SK-N-SH (cell line): Measurements from ENCODE around the gene ENTPD2. TPM values are rescaled to one million over a fixed set of nuclear protein-coding genes. Genes with fewer than 3 reads are reported as not detected.

ENCODE experiments used
- CTCF ChIA-PET: fragments of 300-600, 350-600 bp; formaldehyde crosslinking; extraction: SDS; loops from one replicate; lab custom pipeline; 2021; lab: Yijun Ruan, JAX
- POLR2A ChIA-PET: fragments of 350-600 bp; sonication (Branson Sonifier 250); formaldehyde crosslinking; extraction: SDS; loops from one replicate; lab custom pipeline; 2020; ENCODE audit warnings: antibody characterized with exemption, inconsistent platforms; lab: Yijun Ruan, JAX
- DNase-seq: peaks from one replicate; pipeline ENCODE4 v3.0.0; 2012
- H2AFZ ChIP-seq: fragments of 200-600 bp; sonication (generic); 2 replicates; pipeline ENCODE4 v1.8.1; 2016; ENCODE audit warnings: antibody characterized with exemption, mild to moderate bottlenecking, low read depth
- H3F3A ChIP-seq: fragments of 200-600 bp; sonication (generic); replicated peaks from 2 replicates; pipeline ENCODE3; 2016; ENCODE audit warnings: antibody characterized with exemption, mild to moderate bottlenecking; ENCODE audit not compliant: insufficient read depth
- H3K27ac ChIP-seq, 2 experiments: fragments of 200-500 bp in 1 of 2; fragments of 200-600 bp in 1 of 2; sonication (Bioruptor generic) in 1 of 2; sonication (generic), shearing (Covaris generic) in 1 of 2; 2 replicates each; pipeline versions ENCODE4 v1.5.1 to v1.6.1; 2014 to 2016; ENCODE audit warnings: low read depth in 2 of 2, inconsistent platforms in 1 of 2, low read length in 1 of 2, mild to moderate bottlenecking in 1 of 2, mixed read lengths in 1 of 2
- H3K27me3 ChIP-seq: fragments of 200-600 bp; sonication (generic), shearing (Covaris generic); 2 replicates; pipeline ENCODE4 v1.6.1; 2016; ENCODE audit warnings: mixed run types; ENCODE audit not compliant: insufficient read depth
- H3K36me3 ChIP-seq, 2 experiments: fragments of 200-500 bp in 1 of 2; fragments of 200-600 bp in 1 of 2; sonication (Bioruptor generic) in 1 of 2; sonication (generic) in 1 of 2; replicated peaks in 1 of 2; 2 replicates each; pipeline versions ENCODE3 to v1.5.1; 2014 to 2016; ENCODE audit warnings: low read length in 1 of 2, mild to moderate bottlenecking in 1 of 2; ENCODE audit not compliant: insufficient read depth in 2 of 2, control insufficient read depth in 1 of 2
- H3K4me1 ChIP-seq, 2 experiments: fragments of 200-500 bp in 1 of 2; fragments of 200-600 bp in 1 of 2; sonication (Bioruptor generic) in 1 of 2; sonication (generic), shearing (Covaris generic) in 1 of 2; 2 replicates each; pipeline versions ENCODE4 v1.5.1 to v1.6.1; 2014 to 2016; ENCODE audit warnings: low read depth in 1 of 2, low read length in 1 of 2, mixed run types in 1 of 2; ENCODE audit not compliant: insufficient read depth in 2 of 2, control insufficient read depth in 1 of 2
- H3K4me2 ChIP-seq: fragments of 200-600 bp; sonication (generic), shearing (Covaris generic); 2 replicates; pipeline ENCODE4 v1.6.1; 2017; ENCODE audit warnings: mixed run types
- H3K4me3 ChIP-seq, 2 experiments: fragments of 200-500 bp in 1 of 2; fragments of 200-600 bp in 1 of 2; sonication (Bioruptor generic) in 1 of 2; sonication (generic), shearing (Covaris generic) in 1 of 2; 2 replicates each; pipeline versions ENCODE4 v1.5.1 to v1.8.1; 2014 to 2016; ENCODE audit warnings: low read depth in 2 of 2, inconsistent platforms in 1 of 2, low read length in 1 of 2, mild to moderate bottlenecking in 1 of 2, mixed read lengths in 1 of 2, moderate library complexity in 1 of 2
- H3K79me2 ChIP-seq: fragments of 200-600 bp; sonication (generic); 2 replicates; pipeline ENCODE4 v1.8.1; 2017; ENCODE audit warnings: mild to moderate bottlenecking; ENCODE audit not compliant: insufficient read depth
- H3K9ac ChIP-seq: fragments of 200-600 bp; sonication (generic); 2 replicates; pipeline ENCODE4 v1.6.1; 2017; ENCODE audit warnings: mixed run types
- H3K9me2 ChIP-seq: fragments of 200-600 bp; sonication (generic); 2 replicates; pipeline ENCODE4 v1.6.1; 2017; ENCODE audit warnings: mixed run types
- H3K9me3 ChIP-seq: fragments of 200-600 bp; sonication (generic); 2 replicates; pipeline ENCODE4 v1.6.1; 2017; ENCODE audit warnings: mixed run types, mild to moderate bottlenecking, moderate library complexity
- H4K20me1 ChIP-seq: fragments of 200-600 bp; sonication (generic); 2 replicates; pipeline ENCODE4 v1.6.1; 2017; ENCODE audit warnings: mild to moderate bottlenecking, mixed run types; ENCODE audit not compliant: insufficient read depth
- CTCF ChIP-seq: fragments of 200-600 bp; sonication (generic); IDR thresholded peaks from 2 replicates; pipeline ENCODE4 v1.6.1; 2017; ENCODE audit warnings: antibody characterized with exemption, mild to moderate bottlenecking, moderate library complexity
- ELF1 ChIP-seq: IDR thresholded peaks from 2 replicates; pipeline ENCODE4 v1.4.0; 2012
- IRF3 ChIP-seq: fragments of 150-350 bp; IDR thresholded peaks from 2 replicates; pipeline ENCODE4 v1.6.1; 2016; ENCODE audit warnings: mild to moderate bottlenecking, low read depth, low read length
- MAX ChIP-seq: IDR thresholded peaks from 2 replicates; pipeline ENCODE4 v1.4.0; 2012; ENCODE audit warnings: low read depth
- RXRA ChIP-seq: IDR thresholded peaks from 2 replicates; pipeline ENCODE4 v1.4.0; 2012; ENCODE audit warnings: low read depth, mild to moderate bottlenecking, borderline replicate concordance
- SIN3A ChIP-seq: IDR thresholded peaks from 2 replicates; pipeline ENCODE4 v1.6.1; 2012; ENCODE audit warnings: low read depth, mild to moderate bottlenecking, low read length, moderate library complexity, borderline replicate concordance
- WGBS: methylation state at CpG from one replicate; pipeline ENCODE4 v1.1.6; 2017; ENCODE audit warnings: low lambda C conversion rate; 5-methylcytosine and 5-hydroxymethylcytosine counted together
- polyA plus RNA-seq, 3 experiments: library from polyadenylated mRNA; depleted of rRNA; stranded (reverse); fragments of >200 nt; gene quantifications; 2 replicates each; pipeline ENCODE4 v1.2.3, GENCODE V29; 2012

ENTPD2 gene
- polyA plus RNA-seq, 1 of the 3 experiments (the other 2 are of a cell fraction): not detected

- Histone ChIP-seq H3K79me2 (0 out of 2 replicates have a peak, but pooled peaks cover 4% of the 10 kb centered on the region), H3K9me2 (no peaks in the 10 kb centered on the region), H3K4me1 (no peaks in the 10 kb centered on the region), H3K36me3 (peaks cover 21 to 39% of the 10 kb centered on the region in 2 experiments), H3K27ac (no peak overlapping the region), H4K20me1 (no peaks in the 10 kb centered on the region), H3K9ac (no peak overlapping the region)
- TF ChIP-seq CTCF (peak; percentile 27), ELF1 (no peak)
- TF ChIP-seq, all 33 proteins: peak for 1
- no peaks in the 10 kb centered on the region for H3K27me3 ChIP-seq
- ChIA-PET CTCF (interaction anchor here (0.7 to 1.5 kb wide), 9 partner anchors 8 to 141 kb away, joined by 3 to 5 read pairs (median 4); partner anchors contain the start of genes MAN1B1 and RNF224), POLR2A (no interaction called here)
- no peak overlapping the region for H3K4me3 ChIP-seq
- no peak overlapping the region for H2AFZ ChIP-seq
- peak; percentile 59 for DNase-seq
- no peak overlapping the region for H3K4me2 ChIP-seq
- H3K9me3 ChIP-seq: no peaks in the 10 kb centered on the region
- WGBS: 86% methylated on average over 25 of the region's 30 CpGs
- peaks cover under 1% of the 10 kb centered on the region for H3F3A ChIP-seq
Measured at GRCh38 chr9:137095664-137096517, 42.0 kb upstream of the ENTPD2 start.

GRCh38 chr9:137089232-137089947, 35.5 kb upstream of the ENTPD2 start:
- Histone ChIP-seq H3K9me2 (no peaks in the 10 kb centered on the region), H3K9ac (no peak overlapping the region), H3K79me2 (peaks cover 18% of the 10 kb centered on the region; the same call in 1 of the 2 replicates), H4K20me1 (no peaks in the 10 kb centered on the region), H3K36me3 (peaks cover 14% of the 10 kb centered on the region in 2 experiments), H3K9me3 (no peaks in the 10 kb centered on the region), H3K4me3 (no peak overlapping the region), H3F3A (peaks cover under 1% of the 10 kb centered on the region), H3K4me1 (peaks cover 13% of the 10 kb centered on the region in 2 experiments; a peak in 3 of 4 replicates), H3K27me3 (no peaks in the 10 kb centered on the region), H3K4me2 (no peak overlapping the region), H2AFZ (no peak overlapping the region), H3K27ac (no peak overlapping the region)
- POLR2A ChIA-PET: no interaction called here
- DNase-seq: no peak
- WGBS: 90% methylated on average over 11 of the region's 11 CpGs
- CTCF ChIA-PET: interaction anchor here (1.0 to 3.5 kb wide), 6 partner anchors 20 to 137 kb away, joined by 3 to 18 read pairs (median 6); partner anchors contain the start of genes NPDC1 and RNF224
- TF ChIP-seq MAX (no peak), IRF3 (no peak), SIN3A (no peak), RXRA (no peak)
